K562 (cell line): ENCODE measurements around the gene LCN12.

Source experiments
- ATF7 ChIP-seq: fragments of 450-650 bp; IDR thresholded peaks from 2 replicates; pipeline ENCODE4 v1.7.1; 2014; ENCODE audit warnings: mild to moderate bottlenecking, moderate library complexity
- EP300 ChIP-seq: IDR thresholded peaks from 2 replicates; pipeline ENCODE4 v1.6.1; 2012; ENCODE audit warnings: low read length, improper control_type of control experiment
- EZH2 ChIP-seq: IDR thresholded peaks from 2 replicates; pipeline ENCODE4 v1.6.1; 2012; ENCODE audit warnings: low read depth, mild to moderate bottlenecking, inconsistent platforms, low read length, borderline replicate concordance
- GATAD2A ChIP-seq: fragments of 450-650 bp; IDR thresholded peaks from 2 replicates; pipeline ENCODE4 v1.6.1; 2017
- RBBP5 ChIP-seq: fragments of 200-600 bp; sonication (generic); IDR thresholded peaks from 2 replicates; pipeline ENCODE4 v1.6.1; 2012; ENCODE audit warnings: borderline replicate concordance, mild to moderate bottlenecking, low read length, control low read depth, inconsistent platforms; ENCODE audit not compliant: insufficient read depth, poor library complexity, severe bottlenecking
- SMAD3 ChIP-seq: fragments of 450-650 bp; formaldehyde crosslinking; conservative IDR thresholded peaks from 2 replicates; pipeline ENCODE4 v1.4.0; 2020; ENCODE audit warnings: mild to moderate bottlenecking
- ZBTB7A ChIP-seq: IDR thresholded peaks from 2 replicates; pipeline ENCODE4 v1.6.1; 2011; ENCODE audit warnings: low read depth, mild to moderate bottlenecking, low read length, moderate library complexity, borderline replicate concordance; ENCODE audit not compliant: control insufficient read depth
- ZNF561 ChIP-seq: fragments of 450-650 bp; formaldehyde crosslinking; conservative IDR thresholded peaks from 2 replicates; pipeline ENCODE4 v1.4.0; 2020; ENCODE audit warnings: mild to moderate bottlenecking, moderate library complexity
- TF ChIP-seq, protein P1 (sequence below): sonication (generic); formaldehyde crosslinking; IDR thresholded peaks from 2 replicates; pipeline ENCODE4 v1.8.0; 2022; ENCODE audit warnings: missing genetic modification reagents, mild to moderate bottlenecking, borderline replicate concordance
- TF ChIP-seq, protein P2 (sequence below): fragments of 450-650 bp; conservative IDR thresholded peaks from 2 replicates; pipeline ENCODE4 v1.6.1; 2016; ENCODE audit warnings: missing genetic modification characterization, low read depth, mild to moderate bottlenecking, missing compliant biosample characterization, moderate library complexity

DNA sequence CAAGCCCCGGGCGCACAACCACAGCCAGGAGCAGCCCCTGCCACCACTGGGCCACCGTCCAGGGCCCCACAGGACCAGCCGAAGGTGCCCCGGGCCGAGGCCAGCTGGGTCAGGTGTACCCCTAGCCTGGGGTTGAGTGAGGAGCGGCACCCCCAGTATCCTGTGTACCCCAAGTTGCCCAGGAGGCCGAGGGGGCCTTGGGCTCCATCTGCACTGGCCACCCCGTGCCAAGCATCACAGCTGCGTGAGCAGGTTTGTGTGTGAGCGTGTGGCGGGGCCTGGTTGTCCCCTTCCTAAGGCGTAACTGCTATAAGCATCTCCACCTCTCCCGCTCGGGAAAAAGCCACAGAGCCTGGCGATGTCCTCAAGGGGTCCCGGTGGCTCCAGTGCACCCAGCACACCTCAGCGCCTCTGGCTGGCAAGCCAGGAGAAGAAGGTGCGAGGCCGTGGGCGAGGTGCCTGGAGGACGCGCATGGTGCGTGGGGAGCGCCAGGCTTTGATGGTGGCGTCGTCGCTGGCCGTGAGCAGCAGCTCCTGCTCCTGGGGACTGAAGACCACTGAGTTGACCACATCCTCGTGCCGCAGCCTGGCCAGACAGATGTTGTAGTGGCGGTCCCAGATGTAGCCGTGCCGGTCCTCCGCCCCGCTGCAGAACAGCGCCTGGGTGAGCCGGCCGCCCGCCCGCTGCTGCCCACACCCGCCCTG is 11.4 kb upstream of the LCN12 start:
- TF ChIP-seq ATF7 (no peak), RBBP5 (no peak), ZNF561 (CRISPR knock-in tag) (no peak), EZH2 (no peak), EP300 (no peak), ZBTB7A (no peak), SMAD3 (no peak), GATAD2A (no peak)
- TF ChIP-seq, protein P1, sequence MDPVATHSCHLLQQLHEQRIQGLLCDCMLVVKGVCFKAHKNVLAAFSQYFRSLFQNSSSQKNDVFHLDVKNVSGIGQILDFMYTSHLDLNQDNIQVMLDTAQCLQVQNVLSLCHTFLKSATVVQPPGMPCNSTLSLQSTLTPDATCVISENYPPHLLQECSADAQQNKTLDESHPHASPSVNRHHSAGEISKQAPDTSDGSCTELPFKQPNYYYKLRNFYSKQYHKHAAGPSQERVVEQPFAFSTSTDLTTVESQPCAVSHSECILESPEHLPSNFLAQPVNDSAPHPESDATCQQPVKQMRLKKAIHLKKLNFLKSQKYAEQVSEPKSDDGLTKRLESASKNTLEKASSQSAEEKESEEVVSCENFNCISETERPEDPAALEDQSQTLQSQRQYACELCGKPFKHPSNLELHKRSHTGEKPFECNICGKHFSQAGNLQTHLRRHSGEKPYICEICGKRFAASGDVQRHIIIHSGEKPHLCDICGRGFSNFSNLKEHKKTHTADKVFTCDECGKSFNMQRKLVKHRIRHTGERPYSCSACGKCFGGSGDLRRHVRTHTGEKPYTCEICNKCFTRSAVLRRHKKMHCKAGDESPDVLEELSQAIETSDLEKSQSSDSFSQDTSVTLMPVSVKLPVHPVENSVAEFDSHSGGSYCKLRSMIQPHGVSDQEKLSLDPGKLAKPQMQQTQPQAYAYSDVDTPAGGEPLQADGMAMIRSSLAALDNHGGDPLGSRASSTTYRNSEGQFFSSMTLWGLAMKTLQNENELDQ = no peak
- TF ChIP-seq, protein P2, sequence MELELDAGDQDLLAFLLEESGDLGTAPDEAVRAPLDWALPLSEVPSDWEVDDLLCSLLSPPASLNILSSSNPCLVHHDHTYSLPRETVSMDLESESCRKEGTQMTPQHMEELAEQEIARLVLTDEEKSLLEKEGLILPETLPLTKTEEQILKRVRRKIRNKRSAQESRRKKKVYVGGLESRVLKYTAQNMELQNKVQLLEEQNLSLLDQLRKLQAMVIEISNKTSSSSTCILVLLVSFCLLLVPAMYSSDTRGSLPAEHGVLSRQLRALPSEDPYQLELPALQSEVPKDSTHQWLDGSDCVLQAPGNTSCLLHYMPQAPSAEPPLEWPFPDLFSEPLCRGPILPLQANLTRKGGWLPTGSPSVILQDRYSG (tag) = no peak
